ENCODE data around the gene SLC38A5.

DNA sequence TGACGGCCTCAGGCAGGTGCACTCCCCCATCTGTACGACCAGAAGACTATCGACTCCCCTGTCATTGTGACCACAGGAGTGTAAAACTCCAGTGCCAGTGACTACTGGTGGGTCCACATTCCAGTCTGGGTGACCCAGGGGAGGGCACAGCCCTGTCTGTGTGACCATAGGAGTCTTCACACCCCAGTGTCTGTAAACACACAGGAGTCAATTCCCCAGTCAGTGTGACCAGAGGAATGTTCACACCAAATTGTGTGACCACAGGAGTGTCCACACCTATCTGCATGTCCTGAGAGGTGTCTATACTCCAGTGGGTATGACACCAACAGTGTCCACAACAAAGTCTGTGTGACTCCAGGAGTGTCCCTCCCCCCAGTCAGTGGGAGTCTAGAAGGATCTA lies 18.0 kb upstream of the SLC38A5 start:
- TF ChIP-seq, protein P1, sequence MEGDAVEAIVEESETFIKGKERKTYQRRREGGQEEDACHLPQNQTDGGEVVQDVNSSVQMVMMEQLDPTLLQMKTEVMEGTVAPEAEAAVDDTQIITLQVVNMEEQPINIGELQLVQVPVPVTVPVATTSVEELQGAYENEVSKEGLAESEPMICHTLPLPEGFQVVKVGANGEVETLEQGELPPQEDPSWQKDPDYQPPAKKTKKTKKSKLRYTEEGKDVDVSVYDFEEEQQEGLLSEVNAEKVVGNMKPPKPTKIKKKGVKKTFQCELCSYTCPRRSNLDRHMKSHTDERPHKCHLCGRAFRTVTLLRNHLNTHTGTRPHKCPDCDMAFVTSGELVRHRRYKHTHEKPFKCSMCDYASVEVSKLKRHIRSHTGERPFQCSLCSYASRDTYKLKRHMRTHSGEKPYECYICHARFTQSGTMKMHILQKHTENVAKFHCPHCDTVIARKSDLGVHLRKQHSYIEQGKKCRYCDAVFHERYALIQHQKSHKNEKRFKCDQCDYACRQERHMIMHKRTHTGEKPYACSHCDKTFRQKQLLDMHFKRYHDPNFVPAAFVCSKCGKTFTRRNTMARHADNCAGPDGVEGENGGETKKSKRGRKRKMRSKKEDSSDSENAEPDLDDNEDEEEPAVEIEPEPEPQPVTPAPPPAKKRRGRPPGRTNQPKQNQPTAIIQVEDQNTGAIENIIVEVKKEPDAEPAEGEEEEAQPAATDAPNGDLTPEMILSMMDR (IDR thresholded peaks at IDR 0.05), result no peak
- TF ChIP-seq POLR2A (IDR thresholded peaks at IDR 0.05), result no peak
